ENCODE data around the gene ATP6V0B. TPM values are rescaled to one million over a fixed set of nuclear protein-coding genes. Genes with fewer than 3 reads are reported as not detected.

Gene ATP6V0B
- total and polyA plus RNA-seq, 2 of the 13 experiments (the other 11 are each of a cell fraction or from before 2014, with no cell fraction given): 157 to 161 TPM

- TF ChIP-seq ATM (IDR thresholded peaks at IDR 0.05; ENCODE audit: borderline replicate concordance): no peak
- TF ChIP-seq ZNF775 (CRISPR knock-in tag; IDR thresholded peaks at IDR 0.05; ENCODE audit: borderline replicate concordance): no peak
- no peak for TF ChIP-seq ZNF280B (CRISPR knock-in tag; IDR thresholded peaks at IDR 0.05; ENCODE audit: borderline replicate concordance)
- peak; percentile 20; the same call in 1 of the 2 replicates for TF ChIP-seq TFAP4 (IDR thresholded peaks at IDR 0.05; ENCODE audit: borderline replicate concordance, low read depth)
- 0 out of 2 replicates have a peak, but pooled peaks have one; percentile 39 for TF ChIP-seq HNRNPL (IDR thresholded peaks at IDR 0.05; ENCODE audit: low read depth, low read length)
- TF ChIP-seq GTF3A (CRISPR knock-in tag; conservative IDR thresholded peaks at IDR 0.05): no peak
- TF ChIP-seq TSC22D2 (CRISPR knock-in tag; IDR thresholded peaks at IDR 0.05; ENCODE audit: borderline replicate concordance): no peak
- TF ChIP-seq SETDB1 (CRISPR knock-in tag; IDR thresholded peaks at IDR 0.05; ENCODE audit: borderline replicate concordance): no peak
- no peak for TF ChIP-seq CCAR2 (optimal IDR thresholded peaks at IDR 0.05; ENCODE audit: low read depth, low read length)
- TF ChIP-seq PLSCR1 (CRISPR knock-in tag; IDR thresholded peaks at IDR 0.05; ENCODE audit: borderline replicate concordance): no peak; the same call in 1 of the 2 replicates
- peak; percentile 92; the same call in 1 of the 2 replicates for TF ChIP-seq ZNF607 (CRISPR knock-in tag; IDR thresholded peaks at IDR 0.05; ENCODE audit: borderline replicate concordance)
- TF ChIP-seq ATF4 (CRISPR knock-in tag; IDR thresholded peaks at IDR 0.05): peak in 1 of 2 experiments; percentile 53; a peak in 2 of 4 replicates
- TF ChIP-seq BCLAF1 (IDR thresholded peaks at IDR 0.05): no peak
- TF ChIP-seq JARID2 (CRISPR knock-in tag; IDR thresholded peaks at IDR 0.05; ENCODE audit: insufficient replicate concordance): no peak
- no peak for TF ChIP-seq ZNF597 (CRISPR knock-in tag; IDR thresholded peaks at IDR 0.05)
- TF ChIP-seq KLF13 (CRISPR knock-in tag; IDR thresholded peaks at IDR 0.05): no peak
Measured at GRCh38 chr1:43974443-43975248, at the start of gene ATP6V0B (continued).

All from HepG2 (cell line).